PC-9 (cell line): ENCODE results near the gene GLP2R. TPM values are rescaled to one million over a fixed set of nuclear protein-coding genes. Genes with fewer than 3 reads are reported as not detected.

Experiments used
- BruUV-seq: library from RNA; stranded (reverse); fragments of 400-500 nt; replicated peaks from 2 replicates; lab custom pipeline; 2021; lab: Mats Ljungman, UMichigan
- CTCF ChIA-PET: fragments of 300-600 bp; sonication (Branson Sonifier 250); formaldehyde crosslinking; loops from one replicate; lab custom pipeline; 2022; ENCODE audit warnings: antibody characterized with exemption; lab: Charles Lee
- POLR2A ChIA-PET: fragments of 300-600 bp; sonication (Branson Sonifier 250); formaldehyde crosslinking; loops from one replicate; lab custom pipeline; 2022; ENCODE audit warnings: antibody characterized with exemption; ENCODE audit not compliant: unreplicated experiment; lab: Charles Lee
- DNase-seq, 2 experiments: peaks; one replicate each; pipeline versions ENCODE4 v3.0.0 to v3.0.0-alpha.2; 2015 to 2022; ENCODE audit warnings: mixed read lengths in 1 of 2
- H2AFZ ChIP-seq: fragments of 200-600 bp; sonication (generic); 2 replicates; pipeline ENCODE4 v1.8.1; 2017; ENCODE audit warnings: antibody characterized with exemption
- H3F3A ChIP-seq: fragments of 200-600 bp; sonication (generic); 2 replicates; pipeline ENCODE4 v1.8.1; 2017; ENCODE audit warnings: antibody characterized with exemption, mild to moderate bottlenecking, low read depth; ENCODE audit not compliant: insufficient read depth
- H3K27ac ChIP-seq: fragments of 200-600 bp; sonication (generic); 2 replicates; pipeline ENCODE4 v1.6.1; 2016; ENCODE audit warnings: mixed run types
- H3K27me3 ChIP-seq: fragments of 200-600 bp; sonication (generic); 2 replicates; pipeline ENCODE4 v1.6.1; 2016; ENCODE audit warnings: low read depth, mixed run types; ENCODE audit not compliant: insufficient read depth
- H3K36me3 ChIP-seq: fragments of 200-600 bp; sonication (generic); 2 replicates; pipeline ENCODE4 v1.6.1; 2016; ENCODE audit warnings: low read depth, mixed run types
- H3K4me1 ChIP-seq: fragments of 200-600 bp; sonication (generic); replicated peaks from 2 replicates; pipeline ENCODE4 v1.6.1; 2016; ENCODE audit warnings: mixed run types; ENCODE audit not compliant: insufficient read depth
- H3K4me2 ChIP-seq: fragments of 200-600 bp; sonication (generic); 2 replicates; pipeline ENCODE4 v1.6.1; 2017; ENCODE audit warnings: mixed run types
- H3K4me3 ChIP-seq: fragments of 200-600 bp; sonication (generic); 2 replicates; pipeline ENCODE4 v1.6.1; 2016; ENCODE audit warnings: mixed run types
- H3K79me2 ChIP-seq: fragments of 200-600 bp; sonication (generic); 2 replicates; pipeline ENCODE4 v1.6.1; 2017; ENCODE audit warnings: low read depth, mixed run types
- H3K9me2 ChIP-seq: fragments of 200-600 bp; sonication (generic); 2 replicates; pipeline ENCODE4 v1.8.1; 2017; ENCODE audit warnings: mild to moderate bottlenecking; ENCODE audit not compliant: insufficient read depth
- H3K9me3 ChIP-seq: fragments of 200-600 bp; sonication (generic); 2 replicates; pipeline ENCODE4 v1.8.1; 2016; ENCODE audit warnings: low read depth; ENCODE audit not compliant: insufficient read depth
- H4K20me1 ChIP-seq: fragments of 200-600 bp; sonication (generic); 2 replicates; pipeline ENCODE4 v1.8.1; 2017; ENCODE audit not compliant: insufficient read depth
- CTCF ChIP-seq: fragments of 200-600 bp; sonication (generic); conservative IDR thresholded peaks from 2 replicates; pipeline ENCODE4 v1.6.1; 2017; ENCODE audit warnings: mixed run types, antibody characterized with exemption, mild to moderate bottlenecking, moderate library complexity
- EZH2 ChIP-seq: fragments of 200-600 bp; sonication (generic); IDR thresholded peaks from 2 replicates; pipeline ENCODE4 v1.8.0; 2017; ENCODE audit warnings: antibody characterized with exemption, low read depth
- intact Hi-C: fragments of 100-400 bp; cut with micrococcal nuclease; formaldehyde crosslinking; loops from one replicate; pipeline ENCODE4 v1.10.0; 2022; ENCODE audit not compliant: unreplicated experiment
- total RNA-seq: library from RNA; stranded (reverse); gene quantifications from 2 replicates; pipeline ENCODE4 v1.2.3, GENCODE V29; 2021

GLP2R gene
- total RNA-seq, 1 experiment from 2014 or later: 3.2 TPM

- Histone ChIP-seq H3K4me2 (no peak overlapping the region), H4K20me1 (no peaks in the 10 kb centered on the region), H3K4me3 (no peak overlapping the region), H3K4me1 (no peaks in the 10 kb centered on the region), H3K79me2 (no peaks in the 10 kb centered on the region), H3K27me3 (no peaks in the 10 kb centered on the region), H3K9me3 (no peaks in the 10 kb centered on the region), H3F3A (no peaks in the 10 kb centered on the region), H2AFZ (no peak overlapping the region), H3K9me2 (no peaks in the 10 kb centered on the region), H3K36me3 (no peaks in the 10 kb centered on the region), H3K27ac (no peak overlapping the region)
- no peak for TF ChIP-seq CTCF
- no peak for TF ChIP-seq EZH2
- CTCF ChIA-PET: no interaction called here
- POLR2A ChIA-PET: interaction anchor here (0.6 kb wide), 1 partner anchor 855 kb away, joined by 4 read pairs; no protein-coding TSS in a partner anchor
- BruUV-seq: no TSS peak
- no peak for DNase-seq
- intact Hi-C loops: no loop called here
Observed at GRCh38 chr17:9811086-9811485, 14.6 kb upstream of the GLP2R start.

- no peak for TF ChIP-seq CTCF
- TF ChIP-seq EZH2: no peak
- no peaks in the 10 kb centered on the region for H3K79me2 ChIP-seq
- intact Hi-C loops: no loop called here
- ChIA-PET POLR2A (interaction anchor here (0.6 to 1.0 kb wide), 2 partner anchors 9 to 855 kb away, joined by 4 to 16 read pairs; no protein-coding TSS in a partner anchor), CTCF (no interaction called here)
- no TSS peak for BruUV-seq
- H3K4me2 ChIP-seq: no peak overlapping the region
- no peak for DNase-seq
- no peak overlapping the region for H3K27ac ChIP-seq
- no peaks in the 10 kb centered on the region for H3F3A ChIP-seq
- no peaks in the 10 kb centered on the region for H3K27me3 ChIP-seq
- no peaks in the 10 kb centered on the region for H3K9me2 ChIP-seq
- no peaks in the 10 kb centered on the region for H4K20me1 ChIP-seq
- H3K4me3 ChIP-seq: no peak overlapping the region
- H3K9me3 ChIP-seq: no peaks in the 10 kb centered on the region
- no peaks in the 10 kb centered on the region for H3K36me3 ChIP-seq
- H2AFZ ChIP-seq: no peak overlapping the region
- no peaks in the 10 kb centered on the region for H3K4me1 ChIP-seq
Observed at GRCh38 chr17:9811537-9811936, 14.2 kb upstream of the GLP2R start.

- Histone ChIP-seq H3K27ac (no peak overlapping the region), H3K4me2 (no peak overlapping the region), H3K4me3 (no peak overlapping the region), H3K36me3 (no peaks in the 10 kb centered on the region), H3K79me2 (no peaks in the 10 kb centered on the region), H4K20me1 (no peaks in the 10 kb centered on the region), H3K27me3 (no peaks in the 10 kb centered on the region), H3F3A (no peaks in the 10 kb centered on the region), H2AFZ (no peak overlapping the region), H3K9me3 (no peaks in the 10 kb centered on the region), H3K9me2 (no peaks in the 10 kb centered on the region), H3K4me1 (no peaks in the 10 kb centered on the region)
- TF ChIP-seq CTCF: no peak
- POLR2A ChIA-PET: no interaction called here
- intact Hi-C loops: no loop called here
- no TSS peak for BruUV-seq
- CTCF ChIA-PET: no interaction called here
- no peak for DNase-seq
Observed at GRCh38 chr17:9813166-9813565, 12.6 kb upstream of the GLP2R start.
